GM23338 (cell line): ENCODE results near the gene IKZF3.

Experiments
- CTCF ChIP-seq, 2 experiments: fragments of 200-600 bp in 1 of 2; sonication (generic) in 1 of 2; conservative IDR thresholded peaks; 2 replicates each; pipeline versions ENCODE4 v1.5.1 to v1.6.1; 2016 to 2017; ENCODE audit warnings: antibody characterized with exemption in 2 of 2, low read depth in 2 of 2, mild to moderate bottlenecking in 2 of 2, moderate library complexity in 1 of 2
- EZH2 ChIP-seq: fragments of 200-600 bp; sonication (generic); IDR thresholded peaks from one replicate; pipeline ENCODE4 v1.8.0; 2017; ENCODE audit warnings: antibody characterized with exemption, mild to moderate bottlenecking, low read depth; ENCODE audit not compliant: unreplicated experiment
- REST ChIP-seq: IDR thresholded peaks from one replicate; pipeline ENCODE4 v1.6.1; 2018; ENCODE audit warnings: antibody characterized with exemption; ENCODE audit not compliant: unreplicated experiment

- TF ChIP-seq CTCF (conservative IDR thresholded peaks at IDR 0.05; ENCODE audit: low read depth in 2 of 2) (no peak), EZH2 (no peak), REST (no peak)
Observed at GRCh38 chr17:39765766-39766165, 98.3 kb downstream of the IKZF3 start.
